Mucosa of rectum (tissue), 2 donors: Measurements from ENCODE around the gene BCL11A.

Experiments
- H3K27ac ChIP-seq, 2 donors: one replicate each; pipeline ENCODE4 v1.7.0; 2013; ENCODE audit warnings: inconsistent platforms in 2 of 2, low read depth in 2 of 2, low read length in 2 of 2
- H3K27me3 ChIP-seq, 2 donors: one replicate each; pipeline ENCODE4 v1.7.0; 2013; ENCODE audit warnings: low read length in 2 of 2; ENCODE audit not compliant: control insufficient read depth in 2 of 2, insufficient read depth in 2 of 2
- H3K36me3 ChIP-seq, 2 donors: one replicate each; pipeline ENCODE4 v1.7.0; 2013; ENCODE audit warnings: low read length in 2 of 2; ENCODE audit not compliant: control insufficient read depth in 2 of 2, insufficient read depth in 2 of 2
- H3K4me1 ChIP-seq, 2 donors: one replicate each; pipeline ENCODE4 v1.7.0; 2013; ENCODE audit warnings: low read length in 2 of 2, mild to moderate bottlenecking in 1 of 2; ENCODE audit not compliant: control insufficient read depth in 2 of 2, insufficient read depth in 2 of 2
- H3K4me3 ChIP-seq, 2 donors: one replicate each; pipeline ENCODE4 v1.7.0; 2013; ENCODE audit warnings: low read length in 2 of 2
- H3K9ac ChIP-seq, 2 donors: one replicate each; pipeline ENCODE4 v1.7.0; 2013; ENCODE audit warnings: low read length in 2 of 2, low read depth in 1 of 2, mild to moderate bottlenecking in 1 of 2
- H3K9me3 ChIP-seq, 2 donors: one replicate each; pipeline ENCODE4 v1.7.0; 2013; ENCODE audit warnings: low read length in 2 of 2; ENCODE audit not compliant: control insufficient read depth in 2 of 2
- donor health status: healthy.
- donor health status: Normal muscosa, but diverticular disease.

Gene BCL11A

DNA sequence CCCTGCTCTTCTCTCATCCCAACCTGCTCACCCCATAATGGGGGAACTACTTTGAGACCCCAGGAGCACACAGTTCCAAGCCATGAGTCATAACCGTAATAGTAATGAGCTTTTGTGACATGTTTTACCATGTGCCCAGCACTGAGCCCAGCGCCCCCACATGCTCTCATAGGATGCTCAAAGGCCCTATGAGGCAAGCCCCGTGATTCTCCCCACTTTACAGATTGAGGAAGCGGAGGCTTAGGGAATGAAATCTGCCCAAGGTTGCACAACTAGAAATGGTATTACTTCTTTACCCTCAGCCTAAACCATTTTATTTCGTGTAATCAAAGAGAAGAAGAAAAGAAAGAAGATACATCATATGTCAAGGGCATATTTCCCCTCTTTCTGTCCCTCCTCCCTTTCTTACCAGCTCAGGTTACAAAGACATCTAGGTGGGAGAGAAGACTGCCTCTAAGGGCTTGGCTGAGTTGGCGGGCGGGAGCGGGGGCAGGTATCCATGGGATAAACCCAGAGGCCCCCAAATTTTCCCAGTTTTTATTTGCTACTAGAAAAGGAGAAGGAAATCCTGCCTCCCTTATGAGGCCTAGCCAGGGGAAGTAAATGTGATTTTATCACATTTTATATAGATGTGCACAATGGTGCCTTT lies 24.2 kb downstream of the BCL11A start:
- Histone ChIP-seq H3K27me3 (peaks cover 0 to 3% of the 10 kb centered on the region in 2 donors), H3K9ac (peak overlapping the region; percentile 55 to 58), H3K4me3 (no peak overlapping the region), H3K36me3 (peaks cover 0 to 4% of the 10 kb centered on the region in 2 donors), H3K9me3 (no peaks in the 10 kb centered on the region), H3K27ac (peak overlapping the region; percentile 72 to 81), H3K4me1 (peaks cover 42 to 45% of the 10 kb centered on the region in 2 donors)

DNA sequence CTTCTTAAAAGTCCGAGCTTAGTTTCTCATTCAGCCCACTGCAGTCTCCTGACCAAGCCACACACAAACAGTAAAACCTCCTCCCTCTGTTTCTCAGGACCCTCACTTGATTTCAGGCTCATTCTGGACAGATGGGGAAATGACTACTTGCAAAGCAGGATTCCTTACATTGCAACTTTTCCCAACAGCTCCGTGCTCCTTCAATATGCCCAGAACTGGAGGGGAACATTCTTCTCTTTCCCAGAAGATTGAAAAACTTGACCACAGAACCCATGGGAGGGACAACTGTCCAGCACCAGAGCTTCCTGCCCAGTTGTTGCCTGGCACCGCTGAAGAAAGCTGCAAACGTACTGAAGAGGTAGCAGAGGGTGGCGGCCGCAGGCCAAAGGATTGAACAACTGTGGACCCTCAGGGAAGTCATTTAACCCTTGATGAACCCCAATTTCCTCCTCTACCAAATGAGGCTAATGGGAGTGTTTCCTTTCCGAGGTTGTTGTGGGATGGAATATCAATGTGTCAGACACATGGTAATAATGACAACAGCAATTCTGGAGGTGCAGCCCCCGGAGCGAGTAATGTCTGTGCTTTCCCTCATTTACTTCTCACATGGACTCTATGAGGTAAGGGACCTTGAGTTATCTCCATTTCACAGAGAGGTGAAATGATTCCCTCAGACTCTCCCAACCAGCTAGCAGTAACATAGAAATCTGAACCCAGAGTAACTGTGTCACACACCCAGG lies 25.0 kb downstream of the BCL11A start:
- peaks cover 35 to 39% of the 10 kb centered on the region in 2 donors for H3K4me1 ChIP-seq

DNA sequence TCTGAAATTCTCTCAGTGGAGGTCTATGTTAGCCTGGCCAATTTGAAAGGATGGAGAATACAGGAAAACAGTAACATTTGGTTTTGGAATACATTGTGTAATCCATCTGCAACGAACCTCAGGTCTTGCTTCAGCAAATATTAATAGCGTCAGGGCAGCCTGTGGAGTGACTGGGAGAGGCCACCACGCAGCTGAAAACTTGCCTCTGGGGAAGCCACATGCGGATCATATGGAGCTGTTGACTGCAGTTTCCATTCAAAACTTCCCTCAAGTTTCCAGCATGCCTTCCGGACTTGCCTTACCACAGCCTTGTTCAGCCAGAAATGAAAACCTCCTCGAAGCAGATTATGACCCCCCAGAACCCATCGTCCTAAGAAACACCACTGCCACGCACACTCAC lies 25.7 kb downstream of the BCL11A start:
- no peak overlapping the region for H3K4me3 ChIP-seq
- H3K9ac ChIP-seq = no peak overlapping the region
- H3K27ac ChIP-seq = no peak overlapping the region
- H3K4me1 ChIP-seq = peaks cover 32 to 33% of the 10 kb centered on the region in 2 donors
- no peaks in the 10 kb centered on the region for H3K9me3 ChIP-seq
- H3K27me3 ChIP-seq = peaks cover 0 to 3% of the 10 kb centered on the region in 2 donors
- H3K36me3 ChIP-seq = peaks cover 0 to 4% of the 10 kb centered on the region in 2 donors

More for the DNA sequence above, 25.0 kb downstream of the BCL11A start:
- Histone ChIP-seq H3K36me3 (peaks cover 0 to 4% of the 10 kb centered on the region in 2 donors), H3K9me3 (no peaks in the 10 kb centered on the region), H3K4me3 (no peak overlapping the region), H3K27ac (peak overlapping the region in 1 of 2 donors; percentile 81), H3K9ac (no peak overlapping the region), H3K27me3 (peaks cover 0 to 3% of the 10 kb centered on the region in 2 donors)

DNA sequence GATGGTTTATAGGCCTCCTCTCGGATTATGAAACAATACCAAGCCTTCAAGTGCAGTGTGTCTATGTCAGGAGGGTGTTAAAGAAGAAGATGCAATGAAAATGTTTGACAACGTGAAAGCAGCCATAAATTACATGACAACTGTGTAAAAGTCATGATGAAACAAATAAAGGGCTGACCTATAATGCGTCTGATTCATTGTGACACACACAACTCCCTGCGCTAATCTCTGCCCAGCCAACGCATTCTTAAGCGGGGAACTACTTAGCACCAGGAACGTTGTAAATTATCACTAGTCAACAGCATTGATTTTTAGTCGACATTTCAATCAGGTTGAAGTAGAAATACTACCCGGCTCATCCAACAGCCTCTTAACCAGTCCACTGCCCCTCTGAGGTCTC lies 26.8 kb downstream of the BCL11A start:
- no peaks in the 10 kb centered on the region for H3K9me3 ChIP-seq
- peaks cover 24 to 26% of the 10 kb centered on the region in 2 donors for H3K4me1 ChIP-seq
- no peaks in the 10 kb centered on the region for H3K27me3 ChIP-seq
- H3K9ac ChIP-seq = no peak overlapping the region
- no peak overlapping the region for H3K27ac ChIP-seq
- H3K4me3 ChIP-seq = no peak overlapping the region
- H3K36me3 ChIP-seq = peaks cover 0 to 4% of the 10 kb centered on the region in 2 donors

DNA sequence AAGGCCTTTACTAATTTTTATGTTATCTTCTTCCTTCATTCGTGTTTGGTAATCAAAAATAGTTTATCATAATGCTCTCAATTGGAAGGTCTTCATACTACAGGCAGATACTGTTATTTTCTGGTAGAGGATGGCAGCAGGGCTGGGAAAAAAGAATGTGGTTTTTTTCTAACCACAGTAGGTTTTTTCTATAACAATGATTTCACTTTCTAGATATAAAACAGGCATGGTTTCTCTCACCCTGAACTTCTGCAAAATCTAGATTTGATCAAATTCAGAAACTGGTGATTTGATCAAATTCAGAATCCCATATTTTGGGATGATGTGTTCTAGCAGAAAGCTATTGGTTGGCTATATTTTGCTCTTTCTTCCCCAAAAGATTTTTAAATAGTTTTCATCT lies 27.6 kb downstream of the BCL11A start:
- Histone ChIP-seq H3K9me3 (no peaks in the 10 kb centered on the region), H3K4me3 (no peak overlapping the region), H3K36me3 (peaks cover 0 to 4% of the 10 kb centered on the region in 2 donors), H3K9ac (no peak overlapping the region), H3K27me3 (no peaks in the 10 kb centered on the region), H3K4me1 (peaks cover 20 to 22% of the 10 kb centered on the region in 2 donors), H3K27ac (no peak overlapping the region)

DNA sequence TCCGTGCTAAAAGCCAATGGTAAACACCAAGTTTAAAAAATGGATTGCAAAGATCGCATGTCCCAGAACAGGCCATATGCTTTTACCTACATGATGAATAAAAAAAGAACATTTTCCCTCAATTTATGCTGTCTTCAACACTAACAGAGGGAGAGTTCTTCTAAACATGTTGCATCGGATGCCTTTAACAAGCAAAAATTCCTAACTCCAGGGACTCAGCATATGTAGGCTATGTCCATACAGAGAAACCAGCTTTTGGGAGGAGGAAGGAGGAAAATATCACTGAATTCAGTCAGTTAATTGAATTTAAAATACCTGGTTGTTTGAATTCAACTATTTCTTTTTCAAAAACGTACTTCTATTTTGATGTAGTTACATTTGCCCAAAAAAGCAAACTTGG lies 28.6 kb downstream of the BCL11A start:
- Histone ChIP-seq H3K4me3 (no peak overlapping the region), H3K9ac (no peak overlapping the region), H3K27me3 (no peaks in the 10 kb centered on the region), H3K9me3 (no peaks in the 10 kb centered on the region), H3K4me1 (peaks cover 10 to 16% of the 10 kb centered on the region in 2 donors), H3K36me3 (peaks cover 0 to 4% of the 10 kb centered on the region in 2 donors), H3K27ac (no peak overlapping the region)

DNA sequence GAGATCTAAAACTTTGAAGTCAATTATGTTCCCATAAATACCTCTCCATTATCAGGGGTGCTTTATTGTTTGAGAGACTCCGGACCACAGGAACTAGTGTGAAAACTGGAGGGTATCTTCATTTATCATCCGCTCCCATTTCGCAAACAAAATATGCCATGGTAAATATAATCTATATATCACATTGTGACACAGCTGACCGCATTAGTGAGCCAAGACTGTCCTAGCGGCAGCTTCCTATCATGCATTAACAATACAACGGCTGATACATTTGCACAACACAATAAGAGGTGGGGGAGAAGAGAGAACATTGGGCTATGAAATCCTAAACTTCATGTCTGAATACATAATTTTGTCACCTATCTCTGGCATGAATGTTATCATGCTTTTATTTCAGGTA lies 29.5 kb downstream of the BCL11A start:
- Histone ChIP-seq H3K27me3 (no peaks in the 10 kb centered on the region), H3K9me3 (no peaks in the 10 kb centered on the region), H3K9ac (no peak overlapping the region), H3K4me3 (no peak overlapping the region), H3K36me3 (peaks cover 0 to 4% of the 10 kb centered on the region in 2 donors), H3K27ac (no peak overlapping the region), H3K4me1 (peaks cover 7 to 8% of the 10 kb centered on the region in 2 donors)

DNA sequence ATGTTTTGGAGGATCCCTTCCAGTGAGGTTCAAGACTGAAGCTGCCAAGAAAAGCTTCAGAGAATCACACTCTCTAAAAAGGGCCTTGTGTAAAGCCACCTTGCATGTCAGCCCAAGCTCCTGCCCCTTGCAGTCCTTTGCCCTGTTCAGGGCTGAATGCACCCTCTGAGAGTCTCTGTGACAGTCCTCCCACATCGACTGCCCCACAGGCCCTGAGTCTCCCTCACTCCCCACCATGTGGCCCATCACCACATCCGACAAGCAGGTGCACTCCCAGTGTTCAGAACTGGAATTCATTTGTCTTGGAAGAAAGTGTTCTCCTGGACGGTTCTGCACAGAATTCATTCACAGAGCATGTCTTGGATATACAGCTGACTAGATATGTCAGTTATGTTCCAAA lies 31.0 kb downstream of the BCL11A start:
- Histone ChIP-seq H3K4me3 (no peak overlapping the region), H3K9ac (no peak overlapping the region), H3K27me3 (no peaks in the 10 kb centered on the region), H3K4me1 (peaks cover 6 to 13% of the 10 kb centered on the region in 2 donors), H3K36me3 (peaks cover 0 to under 1% of the 10 kb centered on the region in 2 donors), H3K27ac (no peak overlapping the region), H3K9me3 (no peaks in the 10 kb centered on the region)

DNA sequence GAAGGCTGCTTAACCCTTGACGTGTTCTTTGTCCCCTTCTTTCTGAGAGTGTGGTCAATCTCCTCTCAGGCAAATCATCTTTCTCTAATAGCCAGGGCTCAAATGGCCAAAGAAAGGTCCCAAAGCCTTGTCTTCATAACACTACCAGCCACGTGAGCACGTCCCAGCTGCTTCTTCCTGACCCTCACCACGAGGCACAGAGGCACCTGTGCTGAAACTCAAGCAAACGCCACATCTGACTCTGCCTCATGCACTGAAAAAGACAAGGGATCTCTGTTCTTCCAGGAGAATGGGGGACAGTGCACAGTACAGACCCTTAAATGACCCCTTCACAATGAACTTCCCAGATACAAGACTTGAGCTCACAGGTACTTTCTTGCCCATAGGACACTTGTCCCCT lies 31.8 kb downstream of the BCL11A start:
- H3K4me3 ChIP-seq = no peak overlapping the region
- H3K9me3 ChIP-seq = no peaks in the 10 kb centered on the region
- H3K4me1 ChIP-seq = peaks cover 6 to 13% of the 10 kb centered on the region in 2 donors
- H3K36me3 ChIP-seq = peaks cover 0 to 3% of the 10 kb centered on the region in 2 donors
- no peak overlapping the region for H3K9ac ChIP-seq
- H3K27me3 ChIP-seq = no peaks in the 10 kb centered on the region
- no peak overlapping the region for H3K27ac ChIP-seq

DNA sequence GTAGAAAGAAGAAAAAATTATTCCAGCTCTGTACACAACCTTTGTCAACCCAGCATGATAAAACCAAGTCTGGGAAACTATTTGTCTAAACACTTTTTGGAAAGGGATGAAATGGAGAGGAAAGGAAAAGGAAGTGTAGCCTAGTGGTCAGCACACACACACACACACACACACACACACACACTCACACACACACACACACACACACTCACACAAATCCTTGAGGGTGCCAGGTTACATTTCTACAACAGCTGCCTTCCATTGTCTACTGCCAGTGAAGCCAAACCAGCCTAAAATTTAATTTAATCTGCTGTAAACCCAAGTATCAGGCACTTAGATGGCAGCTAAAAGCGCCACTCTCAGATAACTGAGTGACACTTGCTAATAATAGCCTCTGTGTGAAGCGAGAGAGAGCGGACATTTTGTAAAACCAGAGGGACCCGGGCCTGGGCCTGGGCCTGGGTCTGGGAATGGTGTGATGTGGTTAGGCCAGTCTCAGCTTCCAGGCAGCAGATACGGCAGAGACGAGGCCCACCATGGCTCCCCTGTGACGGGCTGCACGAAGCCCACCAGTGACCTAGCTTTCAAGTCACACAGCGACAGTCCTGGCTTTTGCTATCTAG lies 32.4 kb downstream of the BCL11A start:
- Histone ChIP-seq H3K27me3 (no peaks in the 10 kb centered on the region), H3K9me3 (no peaks in the 10 kb centered on the region), H3K4me1 (peaks cover 6 to 19% of the 10 kb centered on the region in 2 donors), H3K9ac (no peak overlapping the region), H3K36me3 (peaks cover 0 to 3% of the 10 kb centered on the region in 2 donors), H3K27ac (no peak overlapping the region), H3K4me3 (no peak overlapping the region)
